IMR-90 (cell line): Measurements from ENCODE around the gene KL. TPM values are rescaled to one million over a fixed set of nuclear protein-coding genes. Genes with fewer than 3 reads are reported as not detected.

Experiments used
- ATAC-seq: fragments of 200-7000 bp; cut with Tn5 transposase; 2 replicates; pipeline ENCODE4 v1.9.1; 2020; ENCODE audit warnings: low read depth, mild to moderate bottlenecking, moderate library complexity
- BruUV-seq: library from RNA; stranded (reverse); fragments of 400-500 nt; replicated peaks from 2 replicates; lab custom pipeline; 2021; lab: Mats Ljungman, UMichigan
- CTCF ChIA-PET: fragments of 300-600 bp; formaldehyde crosslinking; extraction: SDS; loops from one replicate; lab custom pipeline; 2021; ENCODE audit warnings: antibody characterized with exemption; lab: Yijun Ruan, JAX
- POLR2A ChIA-PET: fragments of 300-600 bp; sonication (Branson Sonifier 250); formaldehyde crosslinking; loops from one replicate; lab custom pipeline; 2022; ENCODE audit warnings: antibody characterized with exemption; ENCODE audit not compliant: unreplicated experiment; lab: Charles Lee
- DNase-seq: peaks from one replicate; pipeline ENCODE4 v3.0.0; 2013
- H2AFZ ChIP-seq: replicated peaks from 2 replicates; pipeline ENCODE3; 2013; ENCODE audit warnings: low read length, mild to moderate bottlenecking; ENCODE audit not compliant: poor library complexity
- H2AK5ac ChIP-seq: 2 replicates; pipeline ENCODE4 v1.6.1; 2013; ENCODE audit warnings: low read depth, low read length, inconsistent platforms
- H2AK9ac ChIP-seq: replicated peaks from 2 replicates; pipeline ENCODE3; 2013; ENCODE audit warnings: mild to moderate bottlenecking, low read depth, low read length, moderate library complexity; ENCODE audit not compliant: poor library complexity
- H2BK120ac ChIP-seq: 2 replicates; pipeline ENCODE4 v1.6.1; 2013; ENCODE audit warnings: low read depth, low read length, inconsistent platforms
- H2BK15ac ChIP-seq: 3 replicates; pipeline ENCODE4 v1.6.1; 2013; ENCODE audit warnings: low read depth, low read length, inconsistent platforms
- H2BK20ac ChIP-seq: 2 replicates; pipeline ENCODE4 v1.6.1; 2013; ENCODE audit warnings: low read depth, mild to moderate bottlenecking, inconsistent platforms, low read length, moderate library complexity
- H2BK5ac ChIP-seq: 2 replicates; pipeline ENCODE4 v1.6.1; 2013; ENCODE audit warnings: mild to moderate bottlenecking, low read depth, low read length, inconsistent platforms; ENCODE audit not compliant: poor library complexity, severe bottlenecking
- H3K14ac ChIP-seq: replicated peaks from 2 replicates; pipeline ENCODE4 v1.6.1; 2013; ENCODE audit warnings: low read depth, low read length, inconsistent platforms
- H3K18ac ChIP-seq: 2 replicates; pipeline ENCODE4 v1.6.1; 2013; ENCODE audit warnings: low read depth, low read length, control low read depth
- H3K23ac ChIP-seq: 2 replicates; pipeline ENCODE4 v1.6.1; 2013; ENCODE audit warnings: low read depth, low read length, inconsistent platforms
- H3K27ac ChIP-seq: 2 replicates; pipeline ENCODE4 v1.5.1; 2013; ENCODE audit warnings: mild to moderate bottlenecking, control low read depth, low read length; ENCODE audit not compliant: insufficient read depth
- H3K27me3 ChIP-seq: 2 replicates; pipeline ENCODE4 v1.6.1; 2013; ENCODE audit warnings: low read length; ENCODE audit not compliant: control insufficient read depth, insufficient read depth
- H3K36me3 ChIP-seq: 2 replicates; pipeline ENCODE4 v1.6.1; 2013; ENCODE audit warnings: low read length, mixed read lengths; ENCODE audit not compliant: control insufficient read depth, insufficient read depth
- H3K4ac ChIP-seq: 2 replicates; pipeline ENCODE4 v1.6.1; 2013; ENCODE audit warnings: low read depth, low read length, inconsistent platforms
- H3K4me1 ChIP-seq: 2 replicates; pipeline ENCODE4 v1.6.1; 2013; ENCODE audit warnings: low read length, mixed read lengths; ENCODE audit not compliant: control insufficient read depth, insufficient read depth
- H3K4me2 ChIP-seq: 2 replicates; pipeline ENCODE4 v1.6.1; 2013; ENCODE audit warnings: low read depth, mild to moderate bottlenecking, control low read depth, low read length, moderate library complexity
- H3K4me3 ChIP-seq: 2 replicates; pipeline ENCODE4 v1.5.1; 2013; ENCODE audit warnings: low read depth, mild to moderate bottlenecking, control low read depth, low read length, moderate library complexity; ENCODE audit not compliant: insufficient read depth
- H3K56ac ChIP-seq: 2 replicates; pipeline ENCODE4 v1.6.1; 2013; ENCODE audit warnings: low read length, inconsistent platforms; ENCODE audit not compliant: insufficient read depth; ENCODE audit errors: extremely low read depth
- H3K79me1 ChIP-seq, 2 experiments: 2 replicates each; pipeline ENCODE4 v1.6.1; 2013; ENCODE audit warnings: low read length in 2 of 2, inconsistent platforms in 1 of 2, low read depth in 1 of 2
- H3K9ac ChIP-seq: 2 replicates; pipeline ENCODE4 v1.6.1; 2013; ENCODE audit warnings: low read depth, low read length, control low read depth
- H3K9me1 ChIP-seq: 2 replicates; pipeline ENCODE4 v1.6.1; 2013; ENCODE audit warnings: low read length, inconsistent platforms; ENCODE audit not compliant: insufficient read depth
- H3K9me3 ChIP-seq: 2 replicates; pipeline ENCODE4 v1.6.1; 2013; ENCODE audit warnings: low read length; ENCODE audit not compliant: control insufficient read depth, insufficient read depth
- H4K20me1 ChIP-seq: 2 replicates; pipeline ENCODE4 v1.6.1; 2013; ENCODE audit warnings: low read length, inconsistent platforms; ENCODE audit not compliant: insufficient read depth
- H4K5ac ChIP-seq: 2 replicates; pipeline ENCODE4 v1.6.1; 2013; ENCODE audit warnings: mild to moderate bottlenecking, low read depth, low read length, control low read depth
- H4K8ac ChIP-seq, 2 experiments: 2 replicates each; pipeline ENCODE4 v1.6.1; 2013; ENCODE audit warnings: low read depth in 2 of 2, low read length in 2 of 2, control low read depth in 1 of 2, inconsistent platforms in 1 of 2
- H4K91ac ChIP-seq: 2 replicates; pipeline ENCODE4 v1.6.1; 2013; ENCODE audit warnings: low read depth, low read length, inconsistent platforms; ENCODE audit not compliant: insufficient read depth
- CEBPB ChIP-seq: IDR thresholded peaks from 2 replicates; pipeline ENCODE4 v1.6.1; 2012; ENCODE audit warnings: low read depth, low read length, improper control_type of control experiment
- RAD21 ChIP-seq: IDR thresholded peaks from 2 replicates; pipeline ENCODE4 v1.6.1; 2012; ENCODE audit warnings: low read length, improper control_type of control experiment
- RCOR1 ChIP-seq: IDR thresholded peaks from 2 replicates; pipeline ENCODE4 v1.6.1; 2012; ENCODE audit warnings: mild to moderate bottlenecking, low read length, improper control_type of control experiment; ENCODE audit not compliant: insufficient replicate concordance
- RFX5 ChIP-seq: IDR thresholded peaks from 2 replicates; pipeline ENCODE4 v1.8.0; 2012; ENCODE audit warnings: low read depth, mild to moderate bottlenecking, low read length, moderate library complexity
- SMC3 ChIP-seq: fragments of 150-350 bp; IDR thresholded peaks from 2 replicates; pipeline ENCODE4 v1.6.1; 2016; ENCODE audit warnings: low read depth, mild to moderate bottlenecking, antibody characterized with exemption, low read length, moderate library complexity
- WGBS, 2 experiments: methylation state at CpG; one replicate each; pipeline versions ENCODE4 v1.1.5 to v1.1.7; 2013; ENCODE audit warnings: missing lambda C conversion rate in 2 of 2; ENCODE audit not compliant: insufficient read length in 1 of 2; ENCODE audit errors: extremely low coverage in 2 of 2; 5-methylcytosine and 5-hydroxymethylcytosine counted together
- dilution Hi-C: fragments of 300-500 bp; cut with HindIII; formaldehyde crosslinking; loops from one replicate; pipeline ENCODE4 v1.14.3; 2018; ENCODE audit warnings: low sequenced_read_pairs; ENCODE audit not compliant: unreplicated experiment
- in situ Hi-C: fragments of 300-500 bp; cut with MboI; formaldehyde crosslinking; loops from 3 replicates; pipeline ENCODE4 v1.14.3; 2019; ENCODE audit warnings: low sequenced_read_pairs, inconsistent platforms, mixed read lengths
- intact Hi-C: fragments of 100-400 bp; cut with micrococcal nuclease; formaldehyde crosslinking; loops from 2 replicates; pipeline ENCODE4 v1.10.0; 2022
- polyA plus RNA-seq, 3 experiments: library from polyadenylated mRNA; depleted of rRNA; stranded (reverse); fragments of >200 nt; gene quantifications; 2 replicates each; pipeline ENCODE4 v1.2.3, GENCODE V29; 2012; ENCODE audit warnings: low replicate concordance in 1 of 3
- total RNA-seq: library from RNA; depleted of rRNA; stranded (reverse); fragments of >200 nt; gene quantifications from 2 replicates; pipeline ENCODE4 v1.2.3, GENCODE V29; 2012

KL gene
- total and polyA plus RNA-seq, 2 of the 4 experiments (the other 2 are of a cell fraction): not detected

- no TSS peak for BruUV-seq
- Histone ChIP-seq H3K18ac (no peak overlapping the region), H3K23ac (no peak overlapping the region), H3K27ac (no peak overlapping the region), H2BK5ac (no peak overlapping the region), H4K5ac (no peak overlapping the region), H3K4ac (no peak overlapping the region), H2AFZ (no peak overlapping the region), H2BK15ac (no peak overlapping the region), H4K91ac (no peak overlapping the region), H3K9me1 (no peaks in the 10 kb centered on the region), H3K56ac (no peak overlapping the region), H3K14ac (no peak overlapping the region), H3K27me3 (peaks cover 39% of the 10 kb centered on the region), H3K4me3 (no peak overlapping the region), H3K79me1 (no peaks in the 10 kb centered on the region), H2BK120ac (no peak overlapping the region), H2AK9ac (no peak overlapping the region), H4K8ac (no peak overlapping the region), H2AK5ac (no peak overlapping the region), H3K9ac (no peak overlapping the region), H2BK20ac (no peak overlapping the region), H3K4me2 (no peak overlapping the region), H3K36me3 (no peaks in the 10 kb centered on the region), H3K4me1 (no peaks in the 10 kb centered on the region), H4K20me1 (no peaks in the 10 kb centered on the region), H3K9me3 (no peaks in the 10 kb centered on the region)
- in situ Hi-C loops (no loop called here), intact Hi-C loops (no loop called here), dilution Hi-C loops (no loop called here)
- ATAC-seq (no peak), DNase-seq (no peak)
- TF ChIP-seq RFX5 (no peak), RAD21 (no peak), CEBPB (no peak), SMC3 (no peak), RCOR1 (no peak)
- ChIA-PET CTCF (no interaction called here), POLR2A (no interaction called here)
- 70% methylated on average over 2 of the region's 9 CpGs; no CpG with 5 or more reads in 1 of the 2 experiments for WGBS, 2 experiments
Observed at GRCh38 chr13:33026489-33027152, 10.4 kb downstream of the KL start.
